Measurements from ENCODE around the gene WDFY2. TPM values are rescaled to one million over a fixed set of nuclear protein-coding genes. Genes with fewer than 3 reads are reported as not detected.

WDFY2 gene
- total and polyA plus RNA-seq, 9 donors: 5.4 to 17.9 (median 12.6) TPM

DNA sequence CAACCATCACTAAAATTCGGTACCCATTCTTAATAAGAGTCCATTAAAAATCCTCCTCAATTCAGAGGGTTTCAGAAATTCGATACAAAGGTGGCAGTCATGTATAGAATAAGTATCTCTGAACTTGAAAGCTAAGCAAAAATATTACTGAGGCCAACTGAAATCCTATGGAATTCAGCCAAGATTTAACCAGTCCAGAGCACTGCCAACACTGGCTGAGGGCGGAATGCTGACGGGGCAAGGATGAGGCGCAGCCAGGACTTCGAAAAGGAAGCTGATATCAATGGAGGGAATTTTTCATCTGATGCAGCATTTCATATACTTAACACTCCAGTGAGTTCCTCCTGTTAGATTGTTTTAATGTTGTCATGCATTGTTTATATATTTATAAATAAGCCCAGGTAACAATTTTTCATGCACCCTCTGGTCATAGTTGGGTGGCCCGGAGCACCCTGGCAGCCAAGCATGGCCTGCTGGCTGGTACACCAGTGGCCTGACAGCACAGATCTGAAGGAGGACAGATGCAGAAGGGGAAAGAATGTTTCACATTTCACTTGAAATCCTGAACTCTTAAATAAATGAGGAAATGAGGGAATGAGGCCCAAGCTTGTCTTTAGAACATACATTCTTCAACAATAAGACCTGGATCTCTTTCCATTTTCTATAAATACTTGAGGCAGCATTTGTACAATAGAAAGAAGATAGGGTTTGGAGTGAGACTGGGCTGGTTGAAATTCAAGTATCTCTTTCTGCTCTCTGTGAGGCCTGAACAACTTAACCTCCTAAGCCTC lies 41.5 kb downstream of the WDFY2 start:
- Histone ChIP-seq H3K27me3 (no peaks in the 10 kb centered on the region), H3K4me3 (no peak overlapping the region), H3K27ac (no peak overlapping the region), H3K4me1 (ENCODE audit: insufficient read depth) (peaks cover 3% of the 10 kb centered on the region), H3K9me3 (no peaks in the 10 kb centered on the region), H3K36me3 (no peaks in the 10 kb centered on the region)
- TF ChIP-seq CTCF (IDR thresholded peaks at IDR 0.05): no peak
- no peak for TF ChIP-seq EP300 (IDR thresholded peaks at IDR 0.05)
- no peak for TF ChIP-seq POLR2A (IDR thresholded peaks at IDR 0.05)
- DNase-seq: no peak
- 75 to 81% (median 77%) methylated on average over 7 of the region's 7 CpGs for WGBS, 3 donors
- intact Hi-C loops (cut with DNase I): no loop called here

DNA sequence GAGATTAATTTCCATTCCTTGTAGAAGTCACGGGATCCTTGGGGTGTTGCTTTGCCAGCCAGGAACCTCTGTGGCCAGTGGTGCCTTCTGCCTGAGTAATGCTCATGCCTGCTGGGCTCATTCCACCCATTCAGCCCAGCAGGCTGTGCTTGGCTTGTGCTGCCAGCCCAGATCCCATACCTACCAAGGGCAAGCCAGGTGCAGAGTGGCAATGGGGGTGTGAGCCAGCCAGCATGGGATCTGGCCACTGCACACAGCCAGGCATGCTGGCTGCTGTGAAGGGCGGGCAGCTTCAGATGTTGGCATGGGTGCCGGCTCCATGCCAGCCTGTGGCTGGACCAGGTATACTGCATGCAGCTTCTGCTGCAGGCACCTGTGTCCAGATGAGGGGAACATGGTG lies 42.5 kb downstream of the WDFY2 start:
- no peaks in the 10 kb centered on the region for H3K9me3 ChIP-seq
- TF ChIP-seq CTCF (IDR thresholded peaks at IDR 0.05) (no peak), EP300 (IDR thresholded peaks at IDR 0.05) (no peak)
- H3K4me3 ChIP-seq: no peak overlapping the region
- peaks cover 3% of the 10 kb centered on the region for H3K4me1 ChIP-seq (ENCODE audit: insufficient read depth)
- no peaks in the 10 kb centered on the region for H3K36me3 ChIP-seq
- intact Hi-C loops (cut with DNase I): no loop called here
- no peaks in the 10 kb centered on the region for H3K27me3 ChIP-seq
- DNase-seq: no peak
- no peak overlapping the region for H3K27ac ChIP-seq
- WGBS, 3 donors: 72 to 88% (median 87%) methylated on average over 3 of the region's 3 CpGs

- intact Hi-C loops (cut with DNase I): no loop called here
- Histone ChIP-seq H3K27me3 (no peaks in the 10 kb centered on the region), H3K4me3 (no peak overlapping the region), H3K36me3 (no peaks in the 10 kb centered on the region), H3K27ac (no peak overlapping the region), H3K4me1 (ENCODE audit: insufficient read depth) (peaks cover 5% of the 10 kb centered on the region), H3K9me3 (no peaks in the 10 kb centered on the region)
- no peak for DNase-seq
- WGBS, 3 donors: 91 to 94% (median 91%) methylated on average over 21 of the region's 21 CpGs
- TF ChIP-seq POLR2A (IDR thresholded peaks at IDR 0.05) (no peak), CTCF (IDR thresholded peaks at IDR 0.05) (no peak), EP300 (IDR thresholded peaks at IDR 0.05) (no peak)
These were observed 44.0 kb downstream of the WDFY2 start for GRCh38 chr13:51628059-51628852.

- 67 to 73% (median 71%) methylated on average over 2 of the region's 2 CpGs for WGBS, 3 donors
- TF ChIP-seq EP300 (IDR thresholded peaks at IDR 0.05) (no peak), CTCF (IDR thresholded peaks at IDR 0.05) (no peak), POLR2A (IDR thresholded peaks at IDR 0.05) (no peak)
- no peak overlapping the region for H3K4me3 ChIP-seq
- no peaks in the 10 kb centered on the region for H3K27me3 ChIP-seq
- H3K27ac ChIP-seq: no peak overlapping the region
- peaks cover 5% of the 10 kb centered on the region for H3K4me1 ChIP-seq (ENCODE audit: insufficient read depth)
- intact Hi-C loops (cut with DNase I): no loop called here
- no peak for DNase-seq
- no peaks in the 10 kb centered on the region for H3K36me3 ChIP-seq
- no peaks in the 10 kb centered on the region for H3K9me3 ChIP-seq
These were observed 45.4 kb downstream of the WDFY2 start for GRCh38 chr13:51629491-51630287.
